GM21737 (cell line): Measurements from ENCODE around the gene TTC27.
"Not testable (repeated sequence)": the region's sequence is repeated elsewhere in the genome, so short reads cannot be mapped to it uniquely, and the experiment has no call there.

ENCODE experiments used
- ATAC-seq: cut with Tn5 transposase; IDR thresholded peaks from one replicate; pipeline ENCODE4 v1.9.1; 2021; ENCODE audit warnings: mild to moderate bottlenecking, moderate library complexity; ENCODE audit not compliant: unreplicated experiment

Gene TTC27

DNA sequence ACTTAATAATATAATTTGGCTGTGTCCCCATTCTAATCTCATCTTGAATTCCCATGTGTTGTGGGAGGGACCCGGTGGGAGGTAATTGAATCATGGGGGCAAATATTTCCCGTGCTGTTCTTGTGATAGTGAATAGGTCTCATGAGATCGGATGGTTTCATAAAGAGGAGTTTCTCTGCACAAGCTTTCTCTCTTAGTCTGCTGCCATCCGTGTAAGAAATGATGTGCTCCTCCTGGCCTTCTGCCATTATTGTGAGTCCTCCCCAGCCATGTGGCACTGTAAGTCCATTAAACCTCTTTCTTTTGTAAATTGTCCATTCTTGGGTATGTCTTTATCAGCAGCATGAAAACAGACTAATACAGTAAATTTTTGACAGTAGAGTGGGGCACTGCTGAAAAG is 216.4 kb downstream of the TTC27 start:
- ATAC-seq = no peak

DNA sequence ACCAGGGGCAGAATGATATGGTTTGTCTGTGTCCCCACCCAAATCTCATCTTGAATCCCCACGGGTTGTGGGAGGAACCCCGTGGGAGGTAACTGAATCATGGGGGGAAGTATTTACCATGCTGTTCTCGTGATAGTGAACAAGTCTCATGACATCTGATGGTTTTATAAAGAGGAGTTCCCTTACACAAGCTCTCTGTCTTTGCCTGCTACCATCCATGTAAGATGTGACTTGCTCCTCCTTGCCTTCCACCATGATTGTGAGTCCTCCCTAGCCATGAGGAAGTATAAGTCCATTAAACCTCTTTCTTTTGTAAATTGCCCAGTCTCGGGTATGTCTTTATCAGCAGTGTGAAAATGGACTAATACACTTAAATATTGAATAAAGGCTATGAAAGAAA is 218.4 kb downstream of the TTC27 start:
- ATAC-seq = not testable (repeated sequence)

DNA sequence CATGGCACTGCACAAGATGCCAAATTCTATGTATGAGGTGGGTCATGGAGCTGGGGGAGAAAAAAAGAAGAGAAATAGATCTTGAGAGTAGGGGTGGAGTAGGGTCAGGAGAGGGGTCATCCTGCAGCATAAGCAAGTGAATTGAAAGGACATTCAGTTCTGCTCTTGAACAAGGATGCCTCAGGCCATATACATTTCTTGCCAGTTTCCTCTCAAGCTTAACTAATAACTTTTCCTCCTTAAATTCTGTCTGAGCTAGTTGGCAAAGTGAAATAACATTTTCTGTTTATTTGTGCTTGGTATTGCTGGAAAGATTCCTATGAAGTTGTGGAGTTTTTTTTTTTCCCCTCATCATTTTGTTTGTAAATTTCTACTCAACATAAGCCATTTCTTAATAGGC is 219.9 kb downstream of the TTC27 start:
- ATAC-seq = no peak

DNA sequence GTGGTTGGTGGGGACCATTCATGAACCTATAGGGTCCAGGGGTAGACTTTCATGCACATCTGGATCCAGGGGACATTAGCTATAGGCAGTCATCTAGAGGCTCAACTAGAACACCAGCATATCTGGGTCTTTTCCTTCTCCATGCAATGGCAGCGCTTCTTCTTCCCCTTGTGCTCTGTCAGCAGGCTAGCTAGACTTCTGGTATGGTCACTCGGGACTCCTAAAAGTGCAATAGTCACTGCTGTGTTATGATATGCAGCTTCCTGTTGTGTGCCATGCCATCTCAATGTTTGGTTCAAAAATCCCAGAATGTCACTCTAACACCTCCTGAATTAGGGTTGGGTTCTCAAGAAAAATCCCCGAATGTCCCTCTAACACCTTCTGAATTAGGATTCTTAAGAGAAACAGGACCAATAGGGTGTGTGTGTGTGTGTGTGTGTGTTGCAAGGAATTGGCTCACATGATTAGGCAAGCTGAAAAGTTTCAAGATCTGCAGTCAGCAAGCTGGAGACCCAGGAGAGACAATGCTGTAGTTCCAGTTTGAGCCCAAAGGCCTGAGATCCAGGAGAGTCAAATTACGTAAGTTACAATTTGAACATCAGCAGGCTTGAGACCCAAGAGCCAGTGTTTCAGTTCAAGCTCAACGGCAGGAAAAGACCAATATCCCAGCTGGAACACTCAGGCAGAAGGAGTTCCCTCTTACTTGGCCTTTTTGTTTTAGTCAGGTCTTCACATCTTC is 221.8 kb downstream of the TTC27 start:
- no peak for ATAC-seq

DNA sequence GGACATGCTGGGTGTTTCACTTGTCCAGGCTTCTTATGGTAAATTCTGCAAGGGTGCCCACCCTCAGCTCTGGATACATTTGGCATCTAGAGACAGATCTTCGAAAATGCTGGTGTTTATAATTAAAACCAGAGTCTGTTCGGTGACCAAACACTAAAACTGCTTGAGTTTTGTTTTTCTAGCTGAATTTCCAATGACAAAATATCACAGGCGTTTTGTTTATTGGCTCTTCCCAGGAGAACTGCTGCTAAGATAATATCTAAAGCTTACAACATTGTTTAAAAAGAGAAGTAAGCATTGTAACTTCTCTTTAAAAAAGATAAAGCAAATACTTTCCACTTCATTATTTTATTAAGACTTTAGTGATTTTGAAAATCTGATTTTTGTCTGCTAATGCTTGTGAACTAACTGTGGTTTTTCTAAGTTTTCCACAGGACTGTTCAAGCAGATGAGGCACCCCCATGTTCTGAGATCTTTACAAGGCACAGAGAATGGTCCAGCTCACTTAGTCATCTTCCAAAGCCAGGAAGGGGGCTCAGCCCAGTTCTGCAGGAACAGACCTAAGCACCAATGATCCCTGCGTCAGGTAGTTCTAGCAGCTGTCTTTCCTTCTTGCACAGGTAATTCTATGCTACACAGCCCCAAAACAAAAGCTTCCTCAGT is 224.1 kb downstream of the TTC27 start:
- ATAC-seq = no peak

DNA sequence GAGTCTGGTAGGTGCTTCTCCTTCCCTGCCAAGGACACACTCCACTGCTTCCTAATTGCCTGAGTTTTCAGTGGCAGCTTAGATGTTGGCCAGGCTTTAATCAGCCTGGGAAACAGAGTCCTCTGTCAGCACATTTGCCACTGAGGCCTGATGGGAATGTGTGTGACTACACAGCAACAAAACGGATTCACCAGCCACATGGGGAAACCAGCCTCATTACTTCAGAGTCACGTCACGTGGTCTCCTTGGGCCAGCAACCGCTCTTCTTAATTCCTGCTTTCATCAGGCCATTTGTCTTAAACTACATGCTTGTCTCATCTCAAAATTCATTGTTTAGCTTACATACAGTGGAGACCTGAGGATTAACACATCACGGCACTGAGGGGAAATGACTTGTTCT is 225.0 kb downstream of the TTC27 start:
- no peak for ATAC-seq

DNA sequence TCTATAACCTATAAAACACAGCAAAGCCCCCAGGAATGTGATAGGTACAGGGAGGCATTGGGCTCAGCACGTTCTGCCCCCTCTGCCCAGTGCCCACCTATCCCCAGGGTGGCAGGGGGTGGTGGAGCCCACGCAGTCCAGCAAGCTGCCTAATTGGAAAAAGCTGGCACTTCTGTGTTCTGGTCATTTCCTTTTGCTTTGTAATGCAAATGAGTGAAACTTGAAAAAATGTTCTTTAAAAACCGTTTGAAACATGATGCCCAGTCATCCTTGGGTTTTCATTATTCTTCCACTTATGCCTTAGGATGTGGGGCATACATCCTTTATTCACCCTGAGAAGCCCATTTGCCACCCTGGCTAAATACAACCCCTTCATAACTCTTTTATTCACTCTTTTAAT is 229.0 kb downstream of the TTC27 start:
- ATAC-seq = no peak

DNA sequence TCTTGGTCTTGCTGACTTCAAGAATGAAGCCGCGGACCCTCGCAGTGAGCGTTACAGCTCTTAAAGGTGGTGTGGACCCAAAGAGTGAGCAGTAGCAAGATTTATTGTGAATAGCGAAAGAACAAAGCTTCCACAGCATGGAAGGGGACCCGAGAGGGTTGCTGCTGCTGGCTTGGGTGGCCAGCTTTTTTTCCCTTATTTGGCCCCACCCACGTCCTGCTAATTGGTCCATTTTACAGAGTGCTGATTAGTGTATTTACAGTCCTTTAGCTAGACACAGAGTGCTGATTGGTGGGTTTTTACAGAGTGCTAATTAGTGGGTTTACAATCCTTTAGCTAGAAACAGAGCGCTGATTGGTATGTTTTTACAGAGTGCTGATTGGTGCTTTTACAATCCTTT is 230.9 kb downstream of the TTC27 start:
- ATAC-seq = no peak

DNA sequence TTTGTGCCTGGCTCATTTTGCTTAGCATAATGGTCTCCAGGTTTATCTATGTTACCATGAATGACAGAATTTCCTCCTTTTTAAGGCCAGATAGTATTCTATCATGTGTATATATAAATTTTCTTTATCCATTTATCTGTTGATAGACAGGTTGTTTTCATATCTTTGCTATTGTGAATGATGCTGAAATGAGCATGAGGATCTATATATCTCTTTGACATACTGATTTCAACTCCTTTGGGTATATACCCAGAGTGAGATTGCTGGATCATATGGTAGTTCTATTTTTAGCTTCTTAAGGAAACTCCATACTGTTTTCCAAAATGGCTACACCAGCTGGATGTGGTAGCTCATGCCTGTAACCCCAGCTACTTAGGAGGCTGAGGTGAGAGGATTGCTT is 232.5 kb downstream of the TTC27 start:
- ATAC-seq = no peak

DNA sequence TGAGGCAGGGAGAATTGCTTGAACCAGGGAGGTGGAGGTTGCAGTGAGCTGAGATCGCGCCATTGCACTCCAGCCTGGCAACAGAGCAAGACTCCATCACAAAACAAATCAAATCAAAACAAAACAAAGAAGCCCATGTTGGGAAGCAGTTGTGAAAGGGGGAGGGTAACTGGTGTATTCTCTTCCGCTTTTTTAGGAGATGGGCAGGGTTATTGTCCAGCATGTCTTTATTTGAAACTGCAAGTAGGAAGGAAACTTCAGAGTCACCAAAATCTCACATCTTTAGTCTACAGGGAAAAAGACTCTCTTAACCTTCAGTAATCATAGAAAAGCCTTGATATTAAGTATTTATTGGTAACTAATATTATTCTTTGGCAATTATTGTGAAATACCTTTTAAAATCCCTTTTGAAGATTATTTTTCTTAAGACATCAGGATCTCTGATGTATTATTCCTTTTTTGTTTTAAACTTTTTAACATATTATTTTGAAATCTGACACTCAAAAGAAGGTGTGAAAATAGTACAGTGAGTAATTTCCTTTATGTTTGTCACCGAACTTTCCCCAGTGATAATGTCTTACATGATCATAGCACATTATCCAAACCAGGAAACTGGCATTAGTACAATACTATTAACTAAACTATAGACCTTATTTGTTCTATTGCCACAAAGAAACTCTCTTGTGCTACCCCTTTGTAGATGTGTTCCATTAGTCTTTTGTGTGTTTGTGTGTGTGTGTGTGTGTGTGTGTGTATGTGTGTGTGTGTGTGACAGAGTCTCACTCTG is 234.6 kb downstream of the TTC27 start:
- no peak for ATAC-seq

DNA sequence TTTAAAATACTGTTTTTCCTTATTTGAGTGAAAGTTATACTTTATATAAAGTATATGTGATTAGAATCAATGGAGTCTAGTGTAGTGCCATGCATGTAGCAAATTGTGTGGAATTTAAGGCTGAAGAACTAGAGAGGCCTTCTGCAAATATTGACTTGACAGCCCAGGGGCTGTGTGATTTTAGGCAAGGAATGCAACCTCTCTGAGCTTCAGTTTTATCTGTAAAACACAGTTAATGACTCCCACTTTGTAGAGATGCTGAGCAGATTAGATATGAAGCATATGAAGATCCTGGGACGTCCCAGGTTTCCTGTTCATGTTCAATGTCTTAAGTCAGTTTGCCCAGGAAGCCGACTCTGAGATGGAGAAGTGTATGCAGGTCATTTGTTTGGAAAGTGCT is 235.5 kb downstream of the TTC27 start:
- ATAC-seq = no peak

DNA sequence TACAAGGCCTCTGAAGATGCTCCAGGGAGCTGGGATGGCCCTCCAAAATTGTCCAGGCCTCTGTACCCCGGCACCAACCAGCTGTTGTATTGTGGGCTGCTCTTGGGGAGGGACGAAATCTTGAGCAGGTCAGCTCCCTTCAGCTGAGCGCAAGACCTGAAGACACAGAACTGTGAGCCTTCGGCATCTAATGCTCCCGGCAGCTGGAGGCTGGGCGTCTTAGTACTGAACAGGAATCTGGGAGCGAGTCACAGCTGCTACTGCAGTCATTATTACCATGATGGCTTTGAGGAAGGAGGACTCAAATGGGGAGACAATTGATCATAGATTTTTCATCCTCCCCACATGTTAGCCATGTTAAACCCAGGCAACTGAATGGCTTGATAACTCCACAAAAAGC is 236.0 kb downstream of the TTC27 start:
- ATAC-seq = no peak

DNA sequence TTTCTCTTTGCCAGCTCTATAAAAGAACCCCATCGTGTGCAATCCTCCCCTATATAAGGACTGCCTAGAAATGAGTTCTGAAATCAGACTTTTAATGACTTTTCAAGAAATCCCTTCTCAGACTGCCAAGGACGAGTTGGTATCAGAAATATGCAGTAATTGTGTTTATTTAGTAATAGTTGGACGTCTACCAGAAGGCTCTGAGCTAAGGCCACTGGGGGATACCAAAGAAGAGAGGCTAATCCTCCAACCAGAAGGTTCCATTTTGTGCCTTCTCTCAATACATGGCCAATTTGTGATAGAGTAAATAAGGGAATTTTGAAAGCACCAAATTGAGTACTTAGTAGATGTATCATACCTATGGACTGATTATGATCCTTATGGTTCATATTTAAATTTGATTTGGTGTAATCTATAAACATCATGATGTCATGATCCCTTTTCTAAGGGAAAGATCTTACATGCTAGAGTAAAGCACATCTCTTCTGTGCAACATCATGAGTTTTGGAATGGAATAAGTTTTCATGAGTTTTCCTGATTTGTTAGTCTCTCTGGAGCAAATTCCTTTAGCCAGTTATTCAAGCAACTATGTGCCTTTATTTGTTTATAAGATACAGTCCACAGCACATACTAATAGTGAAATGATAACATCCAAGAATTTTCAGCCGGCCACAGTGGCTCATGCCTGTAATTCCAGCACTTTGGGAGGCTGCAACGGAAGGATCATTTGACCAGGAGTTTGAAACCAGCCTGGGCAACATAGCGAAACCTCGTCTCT is 236.7 kb downstream of the TTC27 start:
- no peak for ATAC-seq

DNA sequence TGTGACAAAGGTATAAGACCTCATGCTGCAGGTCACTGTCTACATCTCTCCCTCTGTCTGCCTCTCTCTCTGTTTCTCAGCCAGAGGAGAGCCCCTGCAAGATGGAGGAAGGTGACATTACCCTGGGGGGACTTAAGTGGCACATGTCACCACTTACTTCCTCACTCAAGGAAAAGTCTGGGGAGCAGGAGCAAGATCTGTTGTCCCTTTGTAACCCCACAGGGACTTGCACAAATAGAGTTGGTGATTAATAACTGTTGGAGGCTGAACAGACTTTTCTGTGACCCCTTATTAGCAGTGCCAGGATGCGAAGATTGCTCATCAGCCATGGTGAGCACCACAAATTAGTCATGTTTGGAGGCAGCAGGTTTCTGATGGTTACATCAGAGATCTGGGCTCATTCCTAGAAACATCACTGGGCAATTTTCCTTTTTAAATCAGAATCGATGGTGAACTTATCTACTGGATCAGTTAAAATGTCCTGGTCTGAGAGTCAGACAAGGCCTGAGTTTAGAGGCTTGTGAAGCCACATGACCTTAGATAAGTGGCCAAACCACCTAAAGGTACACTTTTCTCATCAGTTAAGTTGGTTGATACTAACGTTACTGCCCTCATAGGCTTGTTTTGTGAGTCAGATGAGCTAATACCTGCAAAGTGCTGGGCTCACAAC is 237.7 kb downstream of the TTC27 start:
- no peak for ATAC-seq

DNA sequence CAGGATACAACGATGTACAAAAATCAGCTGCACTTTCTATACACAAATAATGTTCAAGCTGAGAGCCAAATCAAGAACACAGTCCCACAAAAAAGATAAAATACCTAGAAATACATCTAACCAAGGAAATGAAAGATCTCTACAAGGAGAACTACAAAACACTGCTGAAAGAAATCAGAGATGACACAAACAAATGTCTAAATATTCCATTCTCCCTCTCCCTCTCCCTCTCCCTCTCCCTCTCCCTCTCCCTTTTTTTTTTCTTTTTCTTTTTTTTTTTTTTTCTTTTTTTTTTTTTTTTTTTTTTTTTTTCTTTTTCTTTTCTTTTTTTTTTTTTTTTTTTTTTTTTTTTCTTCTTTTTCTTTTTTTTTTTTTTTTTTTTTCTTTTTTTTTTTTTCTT is 238.6 kb downstream of the TTC27 start:
- ATAC-seq = not testable (repeated sequence)
